ENCODE results near the gene TBC1D16.
"Not testable (repeated sequence)": the region's sequence is repeated elsewhere in the genome, so short reads cannot be mapped to it uniquely, and the experiment has no call there.

TBC1D16 gene

DNA sequence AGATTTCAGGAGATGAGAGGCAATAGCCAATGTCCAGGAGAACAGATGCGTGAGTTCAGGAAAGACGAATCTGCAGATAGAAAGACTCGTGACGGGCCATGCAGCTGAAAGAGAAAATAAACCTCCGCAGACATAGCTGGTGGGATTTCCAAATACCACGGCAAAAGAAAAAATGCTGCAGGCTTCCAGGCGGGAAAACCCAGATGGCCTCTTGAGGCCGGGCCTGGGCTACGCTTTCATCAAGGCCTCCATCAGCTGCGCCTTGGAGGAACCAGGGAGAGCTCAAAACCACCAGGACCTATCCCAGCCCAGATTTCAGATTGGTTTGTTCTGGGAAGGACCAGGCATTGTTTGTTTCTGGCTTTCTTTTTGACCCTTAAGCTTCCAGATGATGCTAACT, 17.4 kb upstream of the TBC1D16 start:
- in situ Hi-C loops (cut with MboI; ENCODE audit: low sequenced_read_pairs): no loop called here

DNA sequence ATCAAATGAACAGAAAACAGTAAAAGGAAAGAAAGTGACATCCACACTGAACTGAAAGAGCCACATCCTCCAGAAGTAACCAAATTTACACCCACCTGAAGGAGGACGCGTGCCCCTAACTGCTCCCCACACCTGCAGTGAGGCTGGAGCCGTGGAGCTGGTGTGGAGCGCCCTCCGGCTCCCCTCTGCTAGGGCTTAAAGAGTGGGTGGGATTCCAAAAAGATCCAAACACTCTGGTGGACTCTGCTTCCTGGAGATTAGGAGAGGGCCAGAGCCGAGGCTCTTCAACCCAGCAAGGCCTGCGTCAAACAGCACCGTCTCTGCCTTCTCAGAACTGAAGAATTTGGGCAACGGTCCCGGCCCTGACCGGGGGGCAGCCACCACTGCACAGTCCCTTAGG, 16.0 kb upstream of the TBC1D16 start:
- in situ Hi-C loops (cut with MboI; ENCODE audit: low sequenced_read_pairs): no loop called here

DNA sequence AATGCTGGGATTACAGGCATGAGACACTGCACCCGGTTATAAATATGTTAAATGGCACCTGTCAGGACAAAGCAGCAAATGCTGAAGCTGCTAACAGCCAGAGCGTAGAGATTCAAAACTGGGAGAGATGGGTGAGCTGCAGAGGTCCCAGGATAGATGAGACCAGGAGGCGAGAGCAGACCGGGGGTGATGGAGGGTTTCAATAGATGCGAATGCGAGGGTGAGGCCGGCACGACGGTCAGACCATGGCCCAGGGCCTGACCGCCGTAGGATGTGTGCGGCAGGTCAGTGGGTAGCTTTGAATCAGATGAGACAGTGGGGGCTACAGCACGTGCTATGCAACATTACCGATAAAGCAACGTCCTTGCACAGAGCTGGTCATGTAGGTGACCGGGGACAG, 15.0 kb upstream of the TBC1D16 start:
- in situ Hi-C loops (cut with MboI; ENCODE audit: low sequenced_read_pairs): no loop called here

DNA sequence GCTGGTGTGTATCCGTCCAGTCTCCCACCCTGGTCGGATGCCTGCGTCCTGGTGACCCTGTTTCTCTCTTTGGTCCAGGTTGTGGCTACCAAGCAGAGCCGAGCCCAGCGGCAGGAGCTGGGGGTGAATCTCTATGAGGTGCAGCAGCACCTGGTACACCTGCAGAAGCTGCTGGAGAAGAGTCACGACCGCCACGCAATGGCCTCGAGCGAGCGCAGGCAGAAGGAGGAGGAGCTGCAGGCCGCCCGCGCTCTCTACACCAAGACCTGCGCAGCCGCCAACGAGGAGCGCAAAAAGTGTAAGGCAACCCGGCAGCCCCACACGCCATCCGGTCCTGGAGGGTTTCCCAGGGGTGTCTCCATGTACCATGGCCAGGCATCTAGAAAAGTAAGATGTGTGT, 14.3 kb upstream of the TBC1D16 start:
- in situ Hi-C loops (cut with MboI; ENCODE audit: low sequenced_read_pairs): no loop called here

DNA sequence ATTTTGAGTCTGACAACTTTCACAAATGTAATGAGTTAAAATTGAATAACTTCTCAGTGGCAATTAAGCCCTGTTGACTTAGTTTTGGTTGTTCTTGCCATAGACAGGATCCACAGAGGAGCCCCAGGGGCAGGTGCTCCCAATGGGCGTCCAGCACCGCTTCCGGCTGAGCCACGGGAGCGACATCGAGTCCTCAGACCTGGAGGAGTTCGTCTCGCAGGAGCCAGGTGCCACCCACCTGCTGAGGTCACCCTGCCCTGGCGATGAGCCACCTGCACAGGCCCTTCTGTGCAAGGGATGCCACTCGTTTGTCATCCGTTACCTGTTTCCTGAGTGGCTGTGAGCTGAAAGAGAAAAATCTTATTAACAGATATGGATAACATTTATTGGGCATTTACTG, 11.5 kb upstream of the TBC1D16 start:
- in situ Hi-C loops (cut with MboI; ENCODE audit: low sequenced_read_pairs): no loop called here

DNA sequence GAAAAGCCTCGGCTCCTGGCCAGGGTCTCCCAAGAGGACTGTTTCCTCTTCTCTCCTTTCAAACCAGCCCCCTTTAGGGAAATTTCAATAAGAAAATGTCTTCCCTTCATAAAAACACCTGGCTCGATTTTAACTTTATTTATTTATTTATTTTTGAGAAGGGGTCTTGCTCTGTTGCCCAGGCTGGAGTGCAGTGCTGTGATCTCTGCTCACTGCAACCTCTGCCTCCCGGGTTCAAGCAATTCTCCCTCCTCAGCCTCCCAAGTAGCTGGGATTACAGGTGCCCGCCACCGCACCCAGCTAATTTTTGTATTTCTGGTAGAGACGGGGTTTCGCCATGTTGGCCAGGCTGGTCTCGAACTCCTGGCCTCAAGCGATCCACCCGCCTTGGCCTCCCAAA, 11.0 kb upstream of the TBC1D16 start:
- in situ Hi-C loops (cut with MboI; ENCODE audit: low sequenced_read_pairs): not testable (repeated sequence)

DNA sequence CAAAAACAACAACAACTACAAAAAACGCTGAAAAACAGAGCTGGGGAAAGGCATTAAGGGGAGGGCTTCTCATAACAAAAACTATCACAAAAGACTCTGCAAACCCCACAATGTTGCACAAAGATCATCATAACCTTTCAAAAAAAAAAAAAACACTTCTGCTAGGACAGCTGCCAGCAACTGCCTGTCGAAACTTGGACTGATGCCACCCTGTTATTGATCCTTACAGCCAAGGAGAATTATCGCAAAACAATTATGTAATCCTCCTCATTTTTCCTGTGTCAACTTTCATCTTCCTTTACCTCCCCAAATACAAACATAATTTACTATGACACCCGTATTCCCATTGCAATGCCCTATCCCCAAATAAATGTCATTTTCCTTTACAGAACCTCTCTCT, 10.0 kb upstream of the TBC1D16 start:
- in situ Hi-C loops (cut with MboI; ENCODE audit: low sequenced_read_pairs): no loop called here

DNA sequence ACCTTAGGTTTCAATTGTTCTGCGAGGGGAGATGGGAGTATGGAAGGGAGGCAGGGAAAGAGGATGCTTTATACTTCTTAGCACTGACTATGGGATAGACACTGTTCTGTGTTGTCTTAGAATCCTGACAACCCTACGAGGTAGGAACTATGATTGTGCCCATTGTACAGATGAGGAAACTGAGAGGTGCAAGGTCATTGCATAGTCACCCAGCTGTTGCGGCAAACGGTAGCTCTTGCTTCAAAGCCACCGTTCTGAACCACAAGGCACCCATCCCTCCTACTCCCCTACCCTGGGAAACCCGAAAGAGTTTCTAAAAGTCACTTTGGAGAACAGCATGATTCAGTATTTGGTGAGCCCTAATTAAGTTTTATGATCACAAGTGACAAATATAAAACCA, 8.3 kb upstream of the TBC1D16 start:
- in situ Hi-C loops (cut with MboI; ENCODE audit: low sequenced_read_pairs): no loop called here

DNA sequence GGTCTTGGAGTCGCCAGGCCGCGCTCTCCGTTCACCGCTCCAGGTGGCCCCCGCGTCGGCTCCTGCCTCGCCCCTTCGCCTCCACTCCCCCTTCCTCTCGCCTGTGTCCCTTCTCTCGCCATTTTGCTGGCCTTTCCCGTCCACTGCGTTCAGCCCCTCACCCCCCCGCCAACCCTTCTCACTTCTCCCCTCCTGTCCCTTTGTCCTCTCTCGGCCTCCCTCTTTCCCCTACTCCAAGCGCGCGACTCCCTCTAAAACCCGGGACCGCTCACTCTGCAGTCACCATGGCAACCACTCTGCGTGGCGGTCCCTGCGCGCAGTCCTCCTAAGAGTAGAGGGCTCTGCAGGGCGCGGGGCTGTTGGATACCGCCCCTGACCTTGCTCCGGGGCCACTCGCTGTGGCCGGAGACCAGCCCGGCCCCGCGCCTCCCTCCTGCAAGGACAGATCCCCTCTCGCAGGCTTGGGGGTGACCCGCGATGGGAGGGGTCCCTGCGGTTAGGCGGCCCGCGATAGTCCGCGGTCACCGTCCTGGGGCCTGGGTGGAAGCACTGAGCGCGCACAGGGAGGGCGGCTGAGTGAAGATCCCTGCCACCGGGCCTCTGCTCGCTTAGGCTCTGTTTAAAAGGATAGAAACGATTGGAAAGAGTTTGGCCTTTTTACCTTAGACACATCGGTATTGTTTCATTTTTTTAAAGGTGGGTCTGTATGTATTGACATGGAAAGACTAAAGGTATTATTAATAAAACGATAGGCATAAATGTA, 1.2 kb upstream of the TBC1D16 start:
- in situ Hi-C loops (cut with MboI; ENCODE audit: low sequenced_read_pairs): no loop called here

DNA sequence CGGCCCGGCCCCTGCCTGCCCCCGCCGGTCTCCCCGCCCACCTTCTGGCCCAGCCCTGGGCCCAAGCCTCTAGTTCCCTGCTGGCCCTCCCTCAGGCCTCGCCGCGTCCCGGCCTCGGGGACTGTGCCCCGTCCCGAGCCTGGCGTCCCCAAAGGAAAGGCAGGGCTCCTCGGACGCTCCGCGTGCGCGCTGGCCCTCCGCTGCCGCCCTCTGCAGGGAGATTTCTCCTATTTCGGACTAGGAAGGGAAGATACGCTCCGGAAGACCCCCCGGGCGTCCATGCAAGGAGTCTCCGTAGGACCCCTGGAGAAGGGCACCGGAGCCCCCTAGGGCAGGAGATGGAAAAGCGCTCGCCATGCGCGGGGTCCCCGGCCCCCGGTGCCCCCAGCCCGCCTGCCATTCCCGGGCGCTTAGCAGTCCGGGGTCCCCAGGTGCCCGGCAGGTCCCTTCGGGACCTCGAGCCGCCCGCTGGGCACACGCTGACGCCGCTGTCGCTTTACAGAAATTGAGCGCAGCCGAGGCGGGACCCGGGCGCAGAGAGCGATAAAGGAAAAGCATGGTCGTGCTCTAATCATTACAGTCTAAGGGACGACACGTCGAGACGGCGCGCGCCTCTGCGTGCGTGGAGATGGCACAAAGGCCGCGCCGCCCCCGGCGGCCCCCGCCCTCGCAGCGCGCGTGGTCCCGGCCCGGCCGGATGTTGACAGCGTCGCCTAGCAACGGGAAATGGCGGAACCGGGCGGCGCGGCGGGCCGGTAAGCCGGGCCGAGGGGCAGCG, 454 bp upstream of the TBC1D16 start, which contains the start of gene CCDC40:
Gene CCDC40 (plus strand): TSS at position 706 of the 778 bp plus-strand sequence. CDS start 21 bp downstream, at position 727.
- in situ Hi-C loops (cut with MboI; ENCODE audit: low sequenced_read_pairs): no loop called here

DNA sequence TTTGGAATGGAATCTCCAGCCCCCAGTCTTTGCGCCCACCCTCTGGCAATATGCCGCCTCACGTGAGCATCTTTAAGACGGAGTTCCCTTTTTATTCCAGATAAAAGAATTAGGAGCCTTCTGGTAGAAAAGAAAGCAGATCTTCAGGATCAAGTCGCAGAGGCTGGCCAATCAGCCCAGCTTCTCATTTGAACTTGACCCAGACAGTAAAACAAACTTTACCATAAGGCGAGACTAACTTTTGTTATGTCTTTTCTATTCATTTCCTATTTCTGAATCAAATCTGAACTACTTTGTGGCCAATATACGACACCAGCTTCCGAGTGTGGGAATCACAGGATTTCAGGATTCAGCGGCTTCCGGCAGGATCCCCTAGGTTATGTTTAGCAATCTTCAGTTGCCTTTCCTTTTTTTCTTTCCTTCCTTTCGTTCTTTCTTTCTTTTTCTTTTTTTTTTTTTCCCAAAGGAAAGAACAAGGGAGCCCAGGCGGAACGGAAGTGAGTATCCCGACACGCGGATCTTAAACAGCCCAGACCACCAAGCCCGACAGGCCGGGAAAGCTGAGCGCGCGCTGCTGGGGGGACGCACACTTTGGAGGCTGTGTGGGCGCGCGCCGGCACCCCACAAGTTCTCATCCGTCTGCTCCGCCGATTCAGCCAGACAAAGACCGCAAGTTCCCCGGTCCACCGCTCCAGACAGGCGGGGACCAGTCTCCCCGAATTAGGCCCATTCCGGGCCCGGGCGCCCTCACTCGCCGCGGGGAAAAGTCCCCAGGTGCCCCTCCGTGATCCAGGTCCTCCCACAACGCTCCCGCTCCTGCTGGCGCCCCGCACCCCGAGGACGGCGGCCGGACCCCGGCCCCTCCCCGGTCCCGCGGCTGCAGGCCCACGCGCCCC, 633 bp downstream of the TBC1D16 start:
- in situ Hi-C loops (cut with MboI; ENCODE audit: low sequenced_read_pairs): no loop called here

DNA sequence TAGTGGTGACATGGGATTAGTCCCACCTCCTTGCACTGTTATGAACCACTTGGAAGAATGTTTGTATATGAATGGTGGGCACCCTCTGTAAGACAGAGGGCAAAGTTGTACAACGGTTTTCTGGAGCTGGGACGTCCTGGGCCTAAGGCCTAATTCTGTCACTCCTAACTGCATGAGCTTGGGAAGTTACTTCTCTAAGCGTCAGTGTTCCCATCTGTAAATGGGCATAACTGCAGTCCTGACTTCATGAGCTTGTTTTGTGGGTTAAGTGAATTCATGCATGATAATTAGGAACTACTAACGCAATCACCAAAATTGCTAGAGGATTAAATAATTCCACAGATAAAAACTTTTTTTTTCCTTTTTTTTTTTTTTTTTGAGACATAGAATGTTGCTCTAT, 1.8 kb downstream of the TBC1D16 start:
- in situ Hi-C loops (cut with MboI; ENCODE audit: low sequenced_read_pairs): no loop called here

DNA sequence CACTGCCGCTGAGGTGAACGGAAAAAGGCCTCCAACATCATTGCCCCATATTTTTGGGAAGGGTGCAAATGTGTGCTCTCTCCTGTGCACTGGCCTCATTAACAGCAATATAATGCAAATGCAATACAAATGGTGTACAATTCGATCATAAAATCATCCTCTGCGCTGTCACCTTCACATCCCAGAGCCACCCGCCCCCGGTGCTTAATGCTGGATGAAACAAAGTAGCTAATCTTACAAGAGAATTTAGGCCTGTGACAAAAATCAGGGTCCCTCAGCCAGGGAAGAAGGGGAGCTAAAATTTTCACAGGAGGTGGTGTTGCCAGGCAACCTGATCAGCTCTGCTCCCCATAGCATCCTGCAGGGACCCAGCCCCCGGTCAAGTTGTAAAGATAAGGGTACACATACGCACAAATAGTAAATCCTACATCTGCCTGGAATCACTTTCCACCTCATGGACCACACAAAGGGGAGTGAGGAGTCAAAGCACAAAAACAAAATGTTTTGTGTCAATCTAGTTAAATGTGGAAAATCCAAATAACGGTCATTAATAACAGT, 3.0 kb downstream of the TBC1D16 start:
- in situ Hi-C loops (cut with MboI; ENCODE audit: low sequenced_read_pairs): no loop called here

DNA sequence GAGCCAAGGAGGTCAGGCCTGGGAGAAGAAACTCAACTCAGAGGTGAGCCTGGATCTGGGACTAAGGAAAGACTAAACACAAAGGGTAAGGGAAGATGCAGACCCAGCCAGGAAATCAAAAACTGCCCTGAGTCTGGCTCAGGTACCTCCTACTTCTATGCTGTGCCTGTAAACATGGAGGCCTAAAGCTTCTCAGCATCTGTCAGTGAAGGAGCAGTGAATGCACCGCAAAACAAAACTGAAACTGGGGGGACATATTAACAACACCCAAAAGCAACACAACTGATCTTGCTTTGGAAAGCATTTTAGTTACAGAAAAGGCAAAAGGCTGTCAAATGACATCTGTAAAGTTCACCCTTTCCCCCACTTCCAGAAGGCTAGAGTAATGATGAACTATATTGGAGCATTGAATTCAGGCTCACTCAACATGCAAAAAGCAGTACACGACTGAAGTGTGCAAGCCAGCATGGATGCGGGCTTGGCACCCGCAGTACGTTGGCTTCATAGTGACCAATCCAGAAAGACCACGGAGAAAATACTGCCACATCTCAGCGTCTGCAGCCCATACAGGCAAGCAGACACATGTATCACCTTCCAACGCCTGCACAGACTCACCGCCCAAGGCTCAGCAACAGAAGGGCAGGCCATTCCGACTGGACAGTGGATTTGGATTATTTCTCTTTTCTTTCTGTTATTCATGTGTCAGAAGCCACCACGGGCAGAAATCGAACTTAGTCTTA, 3.8 kb downstream of the TBC1D16 start:
- in situ Hi-C loops (cut with MboI; ENCODE audit: low sequenced_read_pairs): no loop called here

DNA sequence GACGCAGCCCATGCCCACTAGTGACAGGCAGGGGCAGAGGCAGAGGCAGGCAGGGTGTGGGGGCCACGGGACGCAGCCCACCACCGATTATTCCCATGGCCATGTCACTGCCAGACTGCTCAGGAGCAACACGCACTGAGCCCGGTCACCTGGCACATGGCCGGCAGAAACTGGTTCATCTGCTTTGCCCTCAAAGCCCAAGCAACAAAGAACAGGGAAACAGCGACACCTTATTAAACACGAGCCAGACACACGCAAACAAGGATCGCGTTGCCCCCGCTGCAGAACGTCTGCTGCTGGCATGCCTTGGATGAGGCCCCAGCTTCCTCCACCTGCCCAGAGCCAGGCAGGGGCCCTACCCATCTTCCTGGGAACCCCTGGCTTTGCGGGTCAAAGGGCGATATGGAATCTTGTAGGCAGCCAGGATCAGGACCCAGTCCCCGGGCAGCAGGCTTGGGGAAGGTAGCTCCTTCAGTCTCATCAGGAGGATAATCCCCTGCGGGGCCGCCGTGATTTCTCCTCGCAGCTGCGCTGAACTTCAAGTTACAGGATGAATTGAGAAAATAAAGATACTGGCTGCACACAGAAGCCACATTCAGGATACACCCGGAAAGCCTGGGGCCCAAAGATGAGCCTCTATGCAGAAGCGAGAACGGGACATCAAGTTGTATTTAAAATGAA, 4.8 kb downstream of the TBC1D16 start:
- in situ Hi-C loops (cut with MboI; ENCODE audit: low sequenced_read_pairs): no loop called here

DNA sequence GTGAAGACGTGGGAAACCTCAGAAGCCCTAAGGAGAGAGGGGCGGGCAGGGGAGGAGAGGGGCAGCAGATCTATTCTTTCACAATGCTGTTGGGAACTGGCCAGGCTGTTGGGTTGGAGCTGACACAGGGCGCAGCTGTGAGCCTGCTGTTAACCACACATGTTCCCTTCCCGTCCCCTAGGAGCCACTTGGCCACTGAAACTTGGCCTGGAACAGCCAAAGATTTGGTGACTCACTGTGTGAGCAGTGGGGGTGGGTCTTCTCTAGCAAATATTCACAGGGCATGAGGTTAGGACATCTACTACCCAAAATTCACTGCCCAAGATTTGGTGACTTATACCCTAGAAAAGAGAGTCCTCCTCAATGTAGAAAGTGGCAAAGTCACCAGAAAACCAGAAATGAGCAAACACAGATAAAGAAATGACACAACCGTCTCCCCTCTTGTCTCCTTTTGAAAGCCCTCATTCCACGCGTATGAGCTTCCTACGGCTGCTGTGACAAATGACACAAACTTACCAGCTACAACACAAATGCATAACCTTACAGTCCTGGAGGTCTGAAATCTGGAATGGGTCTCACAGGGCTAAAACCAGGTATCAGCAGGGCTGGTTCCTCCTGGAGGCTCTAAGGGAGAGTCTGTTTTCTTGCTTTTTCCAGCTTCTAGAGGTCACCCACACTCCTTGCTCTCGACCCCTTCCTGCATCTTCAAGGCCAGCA, 6.3 kb downstream of the TBC1D16 start:
- in situ Hi-C loops (cut with MboI; ENCODE audit: low sequenced_read_pairs): no loop called here

DNA sequence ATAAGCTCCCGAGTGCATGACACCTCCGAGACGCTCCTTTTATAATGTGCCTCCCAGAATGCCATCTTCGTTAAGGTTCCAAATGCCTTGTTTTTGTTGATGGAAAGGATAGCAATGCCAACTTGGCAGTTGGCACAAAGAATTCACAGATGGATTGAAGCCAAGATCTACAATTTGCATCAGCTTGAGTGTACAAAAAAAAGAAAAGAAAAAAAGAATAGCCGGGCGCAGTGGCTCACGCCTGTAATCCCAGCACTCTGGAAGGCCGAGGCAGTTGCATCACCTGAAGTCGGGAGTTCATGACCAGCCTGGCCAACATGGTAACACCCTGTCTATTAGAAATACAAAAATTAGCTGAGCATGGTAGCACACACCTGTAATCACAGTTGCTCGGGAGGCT, 7.6 kb downstream of the TBC1D16 start:
- in situ Hi-C loops (cut with MboI; ENCODE audit: low sequenced_read_pairs): no loop called here

DNA sequence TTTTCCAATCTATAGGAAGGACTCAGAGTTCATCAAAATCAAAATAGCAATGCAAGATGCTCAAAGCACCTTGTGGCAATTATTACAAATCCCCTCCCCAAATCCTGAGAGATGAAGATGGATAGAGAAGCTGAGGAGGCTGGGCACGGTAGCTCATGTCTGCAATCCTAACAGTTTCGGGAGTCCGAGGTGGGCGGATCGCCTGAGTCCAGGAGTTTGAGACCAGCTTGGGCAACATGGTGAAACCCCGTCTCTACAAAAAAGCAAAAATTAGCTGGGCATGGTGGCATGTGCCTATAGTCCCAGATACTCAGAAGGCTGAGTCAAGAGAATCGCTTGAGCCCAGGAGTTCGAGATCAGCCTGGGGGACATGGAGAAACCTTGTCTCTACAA, 8.6 kb downstream of the TBC1D16 start:
- in situ Hi-C loops (cut with MboI; ENCODE audit: low sequenced_read_pairs): no loop called here

DNA sequence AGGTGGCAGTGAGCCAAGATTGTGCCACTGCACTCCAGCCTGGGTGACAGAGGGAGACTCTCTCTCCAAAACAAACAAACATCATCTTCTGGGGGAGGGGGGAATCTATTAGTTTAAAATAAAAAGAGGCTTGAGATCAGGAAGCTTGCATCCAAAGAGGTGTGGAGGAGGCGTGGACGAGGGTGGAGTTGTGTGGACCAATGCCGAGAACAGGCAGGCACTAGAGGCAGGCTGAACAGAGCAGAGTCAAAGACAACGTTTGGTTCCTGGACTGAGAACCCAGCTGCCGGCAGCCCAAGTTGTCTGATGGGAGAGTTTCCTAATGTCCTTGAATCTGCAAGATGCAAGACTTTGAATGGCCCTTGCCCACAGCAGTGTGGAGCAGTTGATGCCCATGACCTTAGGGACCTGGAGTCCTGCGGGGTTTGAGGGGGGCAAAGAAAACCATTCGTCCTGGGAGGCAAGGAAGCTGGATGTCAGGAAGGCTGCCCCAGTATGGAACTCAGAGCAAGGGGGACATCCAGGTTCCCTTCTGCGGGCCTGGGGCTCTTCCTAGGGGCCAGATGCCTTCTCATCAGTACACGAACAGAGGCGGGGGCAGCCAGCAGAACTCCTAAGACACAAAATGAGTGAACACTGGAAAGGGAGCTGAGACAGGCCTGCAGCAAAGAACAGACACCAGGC, 9.2 kb downstream of the TBC1D16 start:
- in situ Hi-C loops (cut with MboI; ENCODE audit: low sequenced_read_pairs): no loop called here
